Activated T-cell treated with anti-CD3 and anti-CD28 coated beads for 1 hour (primary cell): ENCODE data around the gene LYG1.
A peak's percentile ranks its signal among the peaks of the same experiment; 100 is the strongest.
"Not testable (repeated sequence)": the region's sequence is repeated elsewhere in the genome, so short reads cannot be mapped to it uniquely, and the experiment has no call there.

Experiments
- DNase-seq: peaks from one replicate; pipeline ENCODE4 v3.0.0-alpha.2; 2020; ENCODE audit warnings: low read depth

LYG1 gene

DNA sequence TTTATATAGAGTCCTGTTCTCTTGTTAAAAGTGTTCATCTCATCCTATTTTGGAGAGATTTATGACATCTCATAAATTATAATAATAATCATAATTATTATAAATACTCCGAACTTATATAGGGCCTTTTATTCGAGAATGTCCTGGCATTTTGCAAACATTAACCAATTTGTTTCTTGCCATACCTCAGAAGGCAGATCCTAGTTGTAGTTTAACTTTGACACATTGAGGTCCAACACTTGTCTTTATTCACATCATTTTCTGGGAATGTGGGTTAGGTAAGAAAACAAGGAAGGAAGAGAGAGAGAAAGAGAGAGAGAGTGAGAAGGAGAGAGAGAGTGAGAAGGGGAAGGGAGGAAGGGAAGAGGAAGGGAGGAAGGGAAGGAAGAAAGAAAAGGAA is at the start of gene LYG1:
Gene LYG1 (minus strand): TSS at position 101 of the 400 bp plus-strand sequence. CDS start 5,527 bp downstream, outside the sequence.
- not testable (repeated sequence) for DNase-seq

DNA sequence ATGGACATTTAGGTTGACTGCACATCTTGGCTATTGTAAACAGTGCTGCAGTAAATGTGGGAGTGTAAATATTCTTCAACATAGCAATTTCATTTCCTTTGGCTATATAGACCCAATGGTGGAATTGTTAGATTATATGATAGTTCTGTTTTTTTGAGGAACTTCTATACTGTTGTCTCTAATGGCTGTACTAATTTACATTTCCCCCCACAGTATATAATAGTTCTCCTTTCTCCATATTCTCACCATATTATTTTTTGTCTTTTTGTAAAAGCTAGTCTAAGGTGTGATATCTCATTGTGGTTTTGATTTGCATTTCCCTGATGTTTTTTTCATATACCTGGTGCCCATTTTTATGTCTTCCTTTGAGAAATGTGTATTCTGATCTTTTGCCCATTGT is 49.2 kb upstream of the LYG1 start:
- DNase-seq = no peak

DNA sequence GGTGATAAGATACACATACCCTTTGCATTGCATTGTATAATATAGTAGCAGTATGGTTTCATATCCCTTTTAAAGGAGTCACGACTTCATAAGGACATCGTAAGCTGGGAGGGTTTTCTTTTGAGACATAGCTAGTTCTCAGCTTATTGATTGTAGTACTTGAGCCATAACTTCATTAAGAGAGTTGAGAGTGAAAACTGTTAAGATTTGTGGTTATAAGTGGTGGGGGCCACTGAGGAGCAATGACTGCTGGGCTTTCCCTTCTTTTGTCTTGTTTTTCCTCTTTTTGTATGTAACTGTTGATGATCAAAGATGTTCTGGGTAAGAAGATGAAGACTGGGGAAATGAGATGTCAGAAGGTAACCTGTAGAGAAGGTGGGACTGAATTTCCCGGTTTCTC is 47.2 kb upstream of the LYG1 start:
- DNase-seq = no peak

DNA sequence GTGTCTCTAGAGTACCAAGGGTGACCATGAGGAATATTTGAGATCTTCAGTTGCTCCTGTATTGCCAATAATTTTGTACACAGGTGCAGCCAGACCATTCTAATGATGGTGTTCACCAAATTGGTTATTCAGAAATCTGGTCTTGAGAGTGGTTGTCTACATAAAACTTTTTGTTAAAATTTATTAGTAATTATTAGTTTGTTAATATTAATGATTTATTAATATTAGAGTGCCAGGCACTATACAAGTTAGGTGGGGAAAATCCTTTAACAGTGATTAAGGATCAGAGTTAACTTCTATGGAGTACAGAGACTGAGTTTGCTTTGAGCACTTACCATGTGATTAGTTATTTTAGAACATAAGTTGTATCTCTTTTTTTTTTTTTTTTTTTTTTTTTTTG is 45.2 kb upstream of the LYG1 start:
- no peak for DNase-seq

DNA sequence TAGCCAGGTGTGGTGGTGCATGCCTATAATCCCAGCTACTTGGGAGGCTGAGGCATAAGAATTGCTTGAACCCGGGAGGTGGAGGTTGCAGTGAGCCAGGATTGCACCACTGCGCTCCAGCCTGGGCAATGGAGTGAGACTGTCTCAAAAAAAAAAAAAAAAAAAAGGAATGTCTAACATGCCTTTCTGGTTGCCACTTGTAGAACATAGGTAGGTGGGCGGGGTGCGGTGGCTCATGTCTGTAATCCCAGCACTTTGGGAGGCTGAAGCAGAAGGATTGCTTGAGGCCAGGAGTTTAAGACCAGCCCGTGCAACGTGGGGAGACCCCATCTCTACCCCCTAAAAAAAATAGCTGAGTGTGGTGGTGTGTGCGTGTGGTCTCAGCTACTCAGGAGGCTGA is 44.4 kb upstream of the LYG1 start:
- DNase-seq = not testable (repeated sequence)

DNA sequence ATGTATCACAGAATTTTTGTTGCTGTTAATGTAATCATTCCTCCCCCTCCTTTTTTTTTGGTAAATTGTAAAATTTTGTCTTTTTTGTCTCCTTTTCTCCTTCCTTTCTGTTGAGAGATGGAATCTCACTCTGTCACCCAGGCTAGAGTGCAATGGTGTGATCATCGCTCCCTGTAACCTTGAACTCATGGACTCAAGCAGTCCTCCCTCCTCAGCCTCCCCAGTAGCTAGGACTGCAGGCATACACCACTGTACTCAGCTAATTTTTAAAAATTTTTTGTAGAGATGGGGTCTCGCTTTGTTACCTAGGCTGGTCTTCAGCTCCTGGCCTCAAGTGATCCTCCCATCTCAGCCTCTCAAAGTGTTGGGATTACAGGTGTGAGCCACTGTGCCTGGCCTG is 41.5 kb upstream of the LYG1 start:
- no peak for DNase-seq

DNA sequence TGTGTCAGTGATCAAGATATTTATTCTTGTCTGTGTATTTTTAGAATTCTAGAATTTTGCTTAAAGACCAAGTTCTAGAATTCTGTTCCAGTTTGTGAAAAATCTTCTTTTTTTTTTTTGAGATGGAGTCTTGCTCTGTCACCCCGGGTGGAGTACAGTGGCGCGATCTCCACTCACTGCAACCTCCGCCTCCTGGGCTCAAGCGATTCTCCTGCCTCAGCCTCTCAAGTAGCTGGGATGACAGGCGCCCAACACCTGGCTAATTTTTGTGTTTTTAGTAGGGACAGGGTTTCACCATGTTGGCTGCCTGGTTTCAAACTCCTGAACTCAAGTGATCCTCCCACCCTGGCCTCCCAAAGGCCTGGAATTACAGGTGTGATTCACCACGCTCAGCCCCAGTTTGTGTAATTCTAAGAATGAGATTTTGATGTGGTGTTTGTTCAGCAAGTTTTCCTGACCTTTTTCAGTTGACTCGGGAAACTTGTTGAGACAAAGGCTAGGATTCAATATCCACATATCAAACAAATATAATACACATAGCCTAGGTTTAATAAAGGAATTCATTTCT is 39.8 kb upstream of the LYG1 start:
- DNase-seq = no peak

DNA sequence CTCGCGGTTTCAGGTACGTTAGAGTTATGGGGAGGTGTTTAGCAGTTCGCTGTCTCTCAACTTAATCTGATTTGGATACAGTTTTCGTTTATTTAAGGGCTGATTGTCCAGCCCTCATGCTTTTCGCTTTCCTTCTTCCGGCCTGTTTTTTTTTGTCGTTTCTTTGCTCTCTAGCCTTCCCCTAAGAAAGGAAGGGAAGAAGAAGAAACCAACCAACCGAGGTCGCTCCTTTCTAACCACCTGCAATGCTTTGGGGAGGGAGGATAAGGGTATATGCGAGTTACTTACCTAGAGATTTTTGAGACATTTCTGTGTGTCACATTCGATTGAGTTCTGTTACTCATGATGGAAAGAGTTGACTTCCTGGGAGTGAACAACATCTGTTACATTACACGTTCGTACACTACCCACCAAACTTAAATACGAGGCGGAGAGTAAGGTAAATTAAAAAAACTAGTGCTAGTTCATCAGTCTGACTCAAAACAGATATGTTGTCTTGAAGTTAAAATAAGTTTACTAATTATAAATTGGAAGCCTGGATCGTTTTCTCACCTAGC is 37.1 kb upstream of the LYG1 start:
- DNase-seq = no peak

DNA sequence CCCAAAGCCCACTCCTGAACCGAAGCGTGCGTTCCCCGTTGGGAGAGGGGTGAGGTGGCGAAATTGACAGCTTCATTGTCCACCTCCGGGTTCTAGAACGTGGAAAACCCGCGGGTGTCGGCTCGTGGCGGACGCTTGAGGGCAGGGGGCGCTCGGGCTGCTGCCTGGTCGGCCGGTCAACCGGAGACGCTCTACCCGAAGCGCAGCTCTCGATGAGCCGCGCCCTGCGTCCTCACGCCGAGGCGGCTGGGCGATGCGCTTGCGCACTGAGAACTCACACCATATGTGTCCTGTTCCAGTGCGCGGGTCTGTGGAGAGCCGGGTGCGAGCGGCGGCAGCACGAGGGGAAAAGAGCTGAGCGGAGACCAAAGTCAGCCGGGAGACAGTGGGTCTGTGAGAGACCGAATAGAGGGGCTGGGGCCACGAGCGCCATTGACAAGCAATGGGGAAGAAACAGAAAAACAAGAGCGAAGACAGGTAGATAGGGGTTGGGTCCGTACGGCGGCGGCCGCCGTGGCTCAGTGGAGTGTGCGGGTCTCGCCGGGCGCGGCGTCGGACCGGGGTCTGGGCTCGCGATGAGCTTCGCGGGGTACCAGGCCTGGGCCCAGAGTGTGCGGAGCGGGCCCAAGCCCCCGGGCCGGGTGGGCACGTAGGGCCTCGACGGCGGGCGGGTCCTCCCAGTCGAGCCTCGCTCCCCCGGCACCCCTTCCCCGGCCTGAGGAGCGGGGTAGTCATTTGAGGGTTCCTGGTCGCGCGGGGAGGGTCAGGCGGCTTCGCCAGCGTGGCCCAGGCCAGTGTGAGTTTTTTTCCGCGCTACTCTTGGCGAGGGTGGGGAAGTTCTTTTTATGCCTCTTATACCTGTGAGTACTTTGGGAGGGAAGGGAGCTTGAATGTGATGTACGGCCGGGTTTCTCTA is 36.4 kb upstream of the LYG1 start, which contains the start of gene EIF5B:
Gene EIF5B (plus strand): TSS at position 277 of the 916 bp plus-strand sequence. CDS start 166 bp downstream, at position 443.
- DNase-seq = peak; percentile 87

DNA sequence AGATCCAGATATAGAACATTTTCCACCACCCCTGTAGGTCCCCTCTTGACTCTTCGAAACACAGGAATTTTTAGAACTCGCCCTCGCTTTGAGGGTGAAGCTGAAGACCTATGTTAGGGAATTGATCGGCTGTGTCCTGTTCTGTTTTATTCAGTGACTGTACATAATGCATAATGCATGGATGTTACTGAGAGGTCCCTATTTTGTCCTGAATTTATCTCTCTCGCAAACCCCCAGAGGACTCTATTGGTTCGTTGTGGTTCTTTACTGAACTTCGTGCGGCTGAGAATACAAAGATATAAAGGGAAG is 35.8 kb upstream of the LYG1 start:
- no peak for DNase-seq

DNA sequence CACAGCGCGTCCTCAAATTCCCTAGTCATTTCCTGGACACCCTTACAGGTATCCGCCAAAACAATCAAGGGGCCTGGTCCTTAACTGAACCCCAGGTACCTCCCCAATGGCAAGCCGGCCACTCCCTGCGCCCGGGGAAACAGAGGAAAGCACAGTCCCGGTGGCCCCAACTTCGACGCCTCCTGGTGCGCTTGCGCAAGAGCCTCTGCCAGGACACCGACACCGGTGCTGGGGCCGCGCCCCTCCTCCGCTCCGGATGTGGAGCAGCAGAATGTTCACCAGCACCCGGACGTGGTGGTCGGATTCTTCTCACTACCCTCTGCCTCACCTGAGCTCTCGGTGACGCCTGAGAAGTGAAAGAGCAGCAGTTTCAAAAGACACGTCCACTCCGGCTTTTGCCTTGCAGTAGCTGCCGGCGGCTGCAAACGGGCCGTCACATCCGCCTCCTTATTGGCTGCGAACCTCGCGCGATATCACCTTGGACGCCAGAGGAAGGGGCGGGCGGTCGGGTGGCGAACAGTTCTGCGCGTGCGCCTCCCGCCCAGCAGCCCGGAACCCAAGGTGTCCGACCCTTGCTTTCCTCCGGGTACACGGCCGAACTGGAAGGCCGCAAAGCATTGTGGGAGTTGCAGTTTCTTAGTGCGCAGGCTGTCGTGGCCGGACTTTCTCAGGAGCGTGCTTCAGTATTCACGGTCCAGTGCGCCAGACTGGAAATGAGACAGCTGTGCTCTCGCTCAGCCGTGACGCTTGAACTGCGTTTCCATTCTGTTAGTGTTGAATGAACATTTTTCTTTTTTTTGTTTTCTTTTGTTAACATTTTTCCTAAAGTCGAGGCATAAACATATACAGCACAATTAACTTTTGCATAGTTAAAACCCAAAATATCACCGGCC is 35.2 kb upstream of the LYG1 start, which contains the start of gene TXNDC9:
Gene TXNDC9 (minus strand): TSS at position 423 of the 893 bp plus-strand sequence. CDS start 3,123 bp downstream, outside the sequence.
- DNase-seq = peak; percentile 95

DNA sequence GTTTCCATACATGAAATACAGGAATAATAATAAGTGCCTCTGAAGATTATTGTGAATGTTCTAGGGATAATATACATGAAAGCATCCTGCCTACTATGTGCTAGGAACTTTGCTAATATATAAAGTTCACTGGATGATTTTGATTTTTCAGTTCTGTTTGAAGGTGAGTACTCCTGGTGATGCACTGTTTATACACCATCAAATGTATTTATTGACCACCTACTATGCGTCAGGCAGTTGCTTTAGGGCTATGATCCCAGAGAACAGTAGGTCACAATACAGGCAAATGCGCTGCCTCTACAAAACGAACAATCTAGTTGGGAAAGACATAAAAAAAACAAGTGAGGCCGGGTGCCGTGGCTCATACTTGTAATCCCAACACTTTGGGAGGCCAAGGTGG is 24.4 kb upstream of the LYG1 start:
- no peak for DNase-seq

DNA sequence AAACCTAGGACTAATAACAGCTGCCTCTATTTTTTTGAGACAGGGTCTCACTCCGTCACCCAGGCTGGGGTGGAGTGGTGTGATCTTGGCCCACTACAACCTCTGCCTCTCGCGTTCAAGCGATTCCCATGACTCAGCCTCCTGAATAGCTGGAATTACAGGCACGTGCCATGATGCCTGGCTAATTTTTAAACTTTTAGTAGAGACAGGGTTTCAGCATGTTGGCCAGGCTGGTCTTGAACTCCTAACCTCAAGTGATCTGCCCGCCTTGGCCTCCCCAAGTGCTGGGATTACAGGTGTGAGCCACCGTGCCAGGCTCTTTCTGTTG is 16.8 kb upstream of the LYG1 start:
- not testable (repeated sequence) for DNase-seq

DNA sequence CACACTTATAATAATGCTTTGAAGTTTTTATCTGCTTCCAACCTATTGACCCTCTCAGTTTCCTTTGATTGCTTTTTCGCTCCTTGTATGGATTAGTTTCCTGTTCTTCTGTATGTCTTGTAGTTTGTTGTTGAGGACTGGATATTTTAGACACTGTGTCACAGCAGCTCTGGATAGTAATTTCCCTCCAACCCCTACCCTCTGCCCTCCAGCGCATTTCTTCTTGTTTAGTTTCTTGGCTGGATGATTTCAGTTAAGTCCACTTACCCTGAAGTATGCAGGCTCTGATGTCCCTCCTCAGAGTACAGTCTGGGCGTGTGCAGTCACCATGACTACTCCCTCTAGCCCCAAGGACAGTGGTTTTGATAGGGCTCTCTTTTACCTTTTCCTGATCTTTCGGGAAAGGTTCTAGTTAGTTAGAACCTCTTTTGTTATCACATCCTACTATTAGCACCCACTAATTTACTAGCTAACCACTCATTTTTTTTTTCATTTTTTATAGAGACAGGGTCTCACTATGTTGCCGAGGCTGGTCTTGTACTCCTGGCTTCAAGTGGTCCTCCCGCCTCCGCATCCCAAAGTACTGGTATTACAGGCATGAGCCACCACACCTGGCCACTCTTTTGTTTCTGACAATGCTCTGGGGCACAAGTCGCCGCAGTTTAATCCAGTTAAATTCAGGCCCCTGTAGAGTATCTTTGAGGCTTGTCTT is 16.3 kb upstream of the LYG1 start:
- no peak for DNase-seq

DNA sequence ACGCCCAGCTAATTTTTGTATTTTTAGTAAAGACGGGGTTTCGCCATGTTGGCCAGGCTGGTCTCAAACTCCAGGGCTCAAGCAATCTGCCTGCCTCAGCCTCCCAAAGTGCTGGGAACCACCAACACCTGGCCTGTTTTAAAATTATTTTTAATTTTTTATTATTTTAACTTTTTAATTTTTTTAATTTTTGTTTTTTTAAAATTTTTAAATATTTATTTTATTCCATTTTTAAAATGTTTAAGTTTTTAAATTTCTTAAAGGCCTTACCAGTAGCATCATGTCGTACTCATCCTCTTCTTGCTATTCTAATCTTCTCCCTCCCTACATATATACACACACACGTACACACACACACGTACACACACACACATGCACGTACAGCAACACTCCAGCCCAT is 1.4 kb downstream of the LYG1 start:
- no peak for DNase-seq

DNA sequence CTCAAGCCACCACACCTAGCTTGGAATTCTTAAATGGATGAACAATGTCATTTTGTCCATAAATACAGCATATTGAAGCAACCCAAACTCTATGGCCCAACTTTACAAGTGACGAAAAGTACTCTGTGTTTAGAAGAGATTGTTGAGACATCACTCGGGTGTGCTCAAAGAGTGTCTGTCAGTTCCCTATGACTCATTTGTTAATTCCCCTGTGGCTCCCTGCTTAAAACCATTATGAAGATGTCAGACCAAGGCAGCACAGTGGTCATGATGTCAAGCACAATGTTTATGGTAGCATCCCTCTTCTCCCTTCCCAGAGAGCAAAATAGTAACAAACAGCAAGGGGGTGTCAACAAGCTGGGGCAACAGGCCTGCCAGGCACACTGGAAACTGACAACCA is 3.0 kb downstream of the LYG1 start:
- DNase-seq = no peak

DNA sequence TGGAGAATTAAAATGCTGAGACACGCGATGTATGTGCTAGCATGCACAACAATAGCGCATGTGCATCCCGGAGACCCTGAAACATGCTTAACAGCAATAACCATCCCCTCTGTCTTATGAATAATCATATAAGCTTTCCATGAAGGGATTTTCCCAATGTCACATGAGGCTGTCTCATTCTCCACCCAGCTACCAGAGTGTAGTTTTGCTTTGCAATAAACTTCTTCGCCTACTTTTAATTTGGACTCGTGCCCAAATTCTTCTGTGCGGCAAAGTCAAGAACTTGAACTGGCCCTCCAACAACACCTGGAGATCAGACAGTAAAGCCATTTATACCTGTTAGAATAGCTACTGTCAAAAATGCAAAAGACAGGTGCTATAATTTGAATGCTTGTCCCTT is 15.5 kb downstream of the LYG1 start:
- DNase-seq = no peak

DNA sequence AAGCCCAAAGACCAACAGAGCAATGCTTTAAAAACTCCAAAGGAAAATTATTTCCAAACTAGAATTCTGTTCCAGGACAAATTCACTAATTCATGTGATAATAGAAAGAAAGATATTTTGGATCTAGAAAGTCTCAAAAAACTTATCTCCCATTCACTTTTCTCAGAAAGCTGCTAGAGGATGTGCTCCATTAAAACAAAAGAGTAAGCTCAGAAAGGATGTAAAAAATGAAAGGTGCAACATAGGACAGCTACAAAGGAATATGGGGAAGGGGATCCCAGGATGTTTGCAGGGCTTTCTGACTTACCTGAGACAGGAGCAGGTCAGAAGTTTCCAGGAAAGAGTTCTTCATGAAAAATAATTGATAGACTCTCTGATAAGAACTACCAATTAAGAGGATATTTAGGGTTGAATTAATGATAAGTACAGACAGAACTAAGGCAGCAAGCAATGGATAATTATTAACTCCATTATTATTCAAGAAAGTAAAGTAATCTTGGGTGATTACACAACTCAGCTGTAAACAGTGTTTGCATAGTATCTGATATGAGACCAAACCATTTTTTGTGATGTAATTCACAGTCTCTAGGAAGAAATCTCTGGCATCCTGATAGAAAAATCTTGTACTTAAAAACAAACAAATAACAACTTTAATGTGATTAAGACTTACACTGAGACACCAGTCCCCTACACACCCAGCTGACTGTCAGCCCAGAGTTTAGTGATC is 20.9 kb downstream of the LYG1 start:
- DNase-seq = no peak

DNA sequence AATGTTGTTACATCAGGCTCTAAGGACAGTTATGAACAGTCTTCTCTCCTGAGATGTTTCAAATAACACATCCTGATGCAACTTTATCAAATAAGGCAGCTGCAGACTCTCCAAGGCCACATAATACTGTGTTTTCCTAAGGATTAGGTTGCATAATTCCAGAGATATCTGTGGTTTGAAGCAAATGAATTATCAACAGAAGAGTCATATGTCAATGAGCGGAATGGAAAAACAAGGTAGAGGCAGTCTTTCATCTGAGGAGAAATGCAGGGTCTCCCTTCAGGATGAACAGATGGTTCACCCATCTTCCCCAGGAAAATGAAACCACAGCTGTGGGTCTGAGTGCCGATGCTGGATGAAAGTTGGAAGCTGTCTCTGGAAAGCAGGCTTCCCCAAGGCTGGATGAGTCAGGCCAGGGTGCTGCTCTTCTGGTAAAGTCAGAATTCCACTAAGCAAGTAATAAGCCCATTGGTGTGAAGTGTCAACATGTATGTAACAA is 22.2 kb downstream of the LYG1 start:
- no peak for DNase-seq

DNA sequence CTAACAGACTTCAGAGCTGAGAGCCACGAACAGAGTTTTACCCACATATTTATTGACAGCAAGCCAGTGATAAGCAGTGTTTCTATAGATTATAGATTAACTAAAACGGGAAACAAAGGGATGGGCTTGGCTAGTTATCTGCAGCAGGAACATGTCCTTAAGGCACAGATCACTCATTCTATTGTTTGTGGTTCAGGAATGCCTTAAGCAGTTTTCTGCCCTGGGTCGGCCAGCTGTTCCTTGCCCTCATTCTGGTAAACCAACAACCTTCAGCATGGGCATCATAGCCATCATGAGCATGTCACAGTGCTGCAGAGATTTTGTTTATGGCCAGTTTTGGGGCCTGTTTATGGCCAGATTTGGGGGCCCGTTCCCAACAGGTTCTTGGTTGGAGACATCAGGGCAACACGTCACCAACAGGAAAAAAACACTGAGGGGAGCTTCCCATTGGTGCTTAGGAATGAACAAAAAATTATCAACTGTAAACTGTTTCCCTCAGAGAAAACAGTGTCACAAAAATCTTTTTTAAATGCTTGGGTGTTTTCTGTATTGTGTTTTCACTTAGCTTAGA is 22.7 kb downstream of the LYG1 start:
- not testable (repeated sequence) for DNase-seq
